KMS-11 (cell line): ENCODE measurements around the gene CD37.
"Not testable (repeated sequence)": the region's sequence is repeated elsewhere in the genome, so short reads cannot be mapped to it uniquely, and the experiment has no call there.

ENCODE experiments used
- H2AFZ ChIP-seq: fragments of 200-600 bp; sonication (generic); 2 replicates; pipeline ENCODE4 v1.6.1; 2016; ENCODE audit warnings: antibody characterized with exemption, mixed run types, low read depth
- H3K27ac ChIP-seq: fragments of 200-600 bp; sonication (generic); 2 replicates; pipeline ENCODE4 v1.6.1; 2016; ENCODE audit warnings: mild to moderate bottlenecking, mixed run types
- H3K27me3 ChIP-seq: fragments of 200-600 bp; sonication (generic); 2 replicates; pipeline ENCODE4 v1.6.1; 2017; ENCODE audit warnings: mild to moderate bottlenecking, low read depth, mixed run types, moderate library complexity; ENCODE audit not compliant: insufficient read depth
- H3K36me3 ChIP-seq: fragments of 200-600 bp; sonication (generic); 2 replicates; pipeline ENCODE4 v1.6.1; 2017; ENCODE audit warnings: mild to moderate bottlenecking, mixed run types; ENCODE audit not compliant: insufficient read depth
- H3K4me1 ChIP-seq: fragments of 200-600 bp; sonication (generic); 2 replicates; pipeline ENCODE4 v1.6.1; 2016; ENCODE audit warnings: mild to moderate bottlenecking, low read depth, mixed run types; ENCODE audit not compliant: poor library complexity, severe bottlenecking
- H3K4me2 ChIP-seq: fragments of 200-600 bp; sonication (generic); 2 replicates; pipeline ENCODE4 v1.7.0; 2016; ENCODE audit warnings: mild to moderate bottlenecking, mixed run types
- H3K4me3 ChIP-seq: fragments of 200-600 bp; sonication (generic); IDR thresholded peaks from 2 replicates; pipeline ENCODE4 v1.6.1; 2017; ENCODE audit warnings: low read depth, low read length, mixed read lengths; ENCODE audit not compliant: insufficient read depth
- H3K79me2 ChIP-seq: fragments of 200-600 bp; sonication (generic); 2 replicates; pipeline ENCODE4 v1.6.1; 2016; ENCODE audit warnings: low read depth, mixed run types; ENCODE audit not compliant: insufficient read depth
- H3K9ac ChIP-seq: fragments of 200-600 bp; sonication (generic); 2 replicates; pipeline ENCODE4 v1.6.1; 2016; ENCODE audit warnings: mild to moderate bottlenecking, mixed run types
- H4K20me1 ChIP-seq: fragments of 200-600 bp; sonication (generic); 2 replicates; pipeline ENCODE4 v1.6.1; 2016; ENCODE audit warnings: mild to moderate bottlenecking, mixed run types; ENCODE audit not compliant: insufficient read depth
- TF ChIP-seq, protein P1 (sequence below): fragments of 200-600 bp; sonication (generic); conservative IDR thresholded peaks from 2 replicates; pipeline ENCODE4 v1.6.1; 2017; ENCODE audit warnings: low read depth, mild to moderate bottlenecking, antibody characterized with exemption, low read length, moderate library complexity, mixed read lengths

The CD37 gene

DNA sequence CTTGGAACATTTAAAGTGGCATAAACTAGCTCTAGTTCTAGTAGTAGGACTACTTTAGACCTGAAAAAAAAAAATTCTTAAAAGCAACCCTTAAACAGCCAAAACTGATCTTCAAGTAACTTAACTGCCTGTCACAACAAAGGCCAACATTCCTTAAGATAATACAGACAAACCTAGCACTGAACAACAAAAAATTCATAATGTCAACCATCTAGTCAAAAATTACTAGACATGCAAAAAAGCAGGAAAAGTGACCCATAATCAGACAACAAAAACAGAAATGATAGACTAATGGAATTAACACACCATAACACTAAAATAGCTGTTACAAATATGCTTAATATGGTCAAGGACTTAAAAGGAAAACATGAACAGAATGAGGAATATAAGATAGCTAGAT, 16.9 kb upstream of the CD37 start:
- no peak overlapping the region for H2AFZ ChIP-seq
- TF ChIP-seq, protein P1, sequence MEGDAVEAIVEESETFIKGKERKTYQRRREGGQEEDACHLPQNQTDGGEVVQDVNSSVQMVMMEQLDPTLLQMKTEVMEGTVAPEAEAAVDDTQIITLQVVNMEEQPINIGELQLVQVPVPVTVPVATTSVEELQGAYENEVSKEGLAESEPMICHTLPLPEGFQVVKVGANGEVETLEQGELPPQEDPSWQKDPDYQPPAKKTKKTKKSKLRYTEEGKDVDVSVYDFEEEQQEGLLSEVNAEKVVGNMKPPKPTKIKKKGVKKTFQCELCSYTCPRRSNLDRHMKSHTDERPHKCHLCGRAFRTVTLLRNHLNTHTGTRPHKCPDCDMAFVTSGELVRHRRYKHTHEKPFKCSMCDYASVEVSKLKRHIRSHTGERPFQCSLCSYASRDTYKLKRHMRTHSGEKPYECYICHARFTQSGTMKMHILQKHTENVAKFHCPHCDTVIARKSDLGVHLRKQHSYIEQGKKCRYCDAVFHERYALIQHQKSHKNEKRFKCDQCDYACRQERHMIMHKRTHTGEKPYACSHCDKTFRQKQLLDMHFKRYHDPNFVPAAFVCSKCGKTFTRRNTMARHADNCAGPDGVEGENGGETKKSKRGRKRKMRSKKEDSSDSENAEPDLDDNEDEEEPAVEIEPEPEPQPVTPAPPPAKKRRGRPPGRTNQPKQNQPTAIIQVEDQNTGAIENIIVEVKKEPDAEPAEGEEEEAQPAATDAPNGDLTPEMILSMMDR, result no peak

DNA sequence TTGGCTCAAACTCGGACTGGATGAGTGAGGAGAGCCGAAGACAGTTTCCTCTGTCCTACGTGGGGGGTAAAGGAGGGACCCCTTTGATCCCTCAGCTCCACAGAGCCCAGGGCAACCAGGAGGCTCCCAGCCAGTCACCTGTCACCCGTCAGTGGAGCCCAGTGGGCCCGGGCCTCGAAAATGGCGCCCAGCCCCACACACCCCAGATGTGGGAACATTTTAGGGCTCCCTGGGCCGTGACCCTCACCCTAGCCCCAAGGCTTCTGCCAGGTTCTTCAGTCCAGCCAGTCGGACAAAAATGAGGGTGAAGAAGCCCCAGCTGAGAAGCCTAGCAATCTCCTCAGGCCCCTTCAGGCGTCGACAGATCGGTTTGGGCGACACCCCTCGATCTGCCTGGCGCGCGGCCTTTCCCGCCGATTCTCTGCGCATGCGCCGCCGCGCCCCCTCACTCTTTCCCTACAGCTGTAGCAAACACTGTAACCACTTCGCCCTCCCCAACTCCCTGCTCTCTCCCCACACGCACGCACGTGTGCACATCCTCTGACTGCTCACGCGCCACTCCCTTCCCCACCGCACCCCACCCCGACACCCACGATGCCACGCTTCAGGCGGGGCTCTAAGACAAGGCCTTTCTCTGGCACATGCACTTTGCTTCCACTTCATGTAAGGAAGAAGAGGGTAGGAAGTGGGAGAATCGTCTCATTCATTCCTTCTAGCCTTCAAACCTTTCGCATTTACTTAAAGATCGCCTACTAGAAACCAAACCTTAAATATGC, 10.2 kb upstream of the CD37 start, which contains the start of gene SLC6A16:
Gene SLC6A16 (minus strand): TSS at position 391 of the 776 bp plus-strand sequence. CDS start 13,844 bp downstream, outside the sequence.
- H3K9ac ChIP-seq, result no peak within 1 kb of the TSS
- H4K20me1 ChIP-seq, result no peaks in the 10 kb centered on the region
- TF ChIP-seq, protein P1, result no peak
- H3K4me3 ChIP-seq, result no peak within 1 kb of the TSS
- H3K79me2 ChIP-seq, result no peaks in the 10 kb centered on the region
- no peaks in the 10 kb centered on the region for H3K4me1 ChIP-seq
- H3K4me2 ChIP-seq, result no peak within 1 kb of the TSS
- H3K36me3 ChIP-seq, result no peaks in the 10 kb centered on the region
- no peak within 1 kb of the TSS for H3K27ac ChIP-seq
- no peak within 1 kb of the TSS for H2AFZ ChIP-seq
- no peaks in the 10 kb centered on the region; the same call in 1 of the 2 replicates for H3K27me3 ChIP-seq

More for the DNA sequence above, 16.9 kb upstream of the CD37 start:
- Histone ChIP-seq H3K9ac (no peak overlapping the region), H4K20me1 (no peaks in the 10 kb centered on the region), H3K4me2 (no peak overlapping the region), H3K79me2 (no peaks in the 10 kb centered on the region), H3K36me3 (no peaks in the 10 kb centered on the region), H3K4me3 (no peak overlapping the region), H3K4me1 (no peaks in the 10 kb centered on the region), H3K27ac (no peak overlapping the region), H3K27me3 (no peaks in the 10 kb centered on the region)

DNA sequence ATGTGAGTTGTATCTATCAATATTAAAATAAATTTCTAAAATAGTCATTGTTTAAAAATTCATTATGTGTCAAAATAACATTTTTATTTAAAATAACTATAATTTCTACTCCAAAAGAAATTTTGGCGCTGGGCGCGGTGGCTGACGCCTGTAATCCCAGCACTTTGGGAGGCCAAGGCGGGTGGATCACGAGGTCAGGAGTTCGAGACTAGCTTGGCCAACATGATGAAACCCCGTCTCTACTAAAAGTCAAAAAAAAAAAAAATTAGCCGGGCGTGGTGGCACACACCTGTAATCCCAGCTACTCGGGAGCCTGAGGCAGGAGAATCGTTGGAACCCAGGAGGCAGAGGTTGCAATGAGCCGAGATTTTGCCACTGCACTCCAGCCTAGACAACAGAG, 9.4 kb upstream of the CD37 start:
- H3K9ac ChIP-seq, H3K4me2 ChIP-seq, H3K36me3 ChIP-seq, H3K27me3 ChIP-seq, H3K27ac ChIP-seq, H3K79me2 ChIP-seq, H3K4me1 ChIP-seq, H4K20me1 ChIP-seq, H2AFZ ChIP-seq, H3K4me3 ChIP-seq: not testable (repeated sequence)

DNA sequence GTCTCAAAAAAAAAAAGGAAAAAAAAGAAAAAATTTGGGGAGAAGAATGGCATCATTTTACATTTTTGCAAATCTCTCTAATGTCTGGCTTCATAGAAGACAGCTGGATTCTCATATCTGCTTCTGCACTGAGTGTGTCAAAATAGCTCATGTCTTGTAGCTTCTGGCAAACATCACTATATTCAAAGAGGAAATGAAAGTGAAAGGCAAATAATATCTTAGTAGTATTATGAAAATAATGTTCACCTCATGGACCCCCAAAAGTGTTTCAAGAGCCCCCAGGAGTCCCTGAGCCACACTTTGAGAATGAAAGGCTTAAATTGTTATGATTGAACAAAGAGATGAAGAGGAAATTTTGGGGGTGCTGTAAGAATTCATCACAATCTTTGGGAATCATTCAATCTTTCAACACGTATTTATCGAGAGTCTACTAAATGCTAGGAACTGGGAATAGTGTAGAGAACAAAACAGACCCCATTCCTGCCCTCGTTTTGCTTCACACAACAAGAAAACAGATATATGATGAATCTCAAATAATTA, 9.0 kb upstream of the CD37 start:
- no peaks in the 10 kb centered on the region for H4K20me1 ChIP-seq
- no peak overlapping the region for H3K4me2 ChIP-seq
- no peak overlapping the region for H3K27ac ChIP-seq
- H2AFZ ChIP-seq, result no peak overlapping the region
- no peaks in the 10 kb centered on the region for H3K36me3 ChIP-seq
- H3K79me2 ChIP-seq, result no peaks in the 10 kb centered on the region
- no peak overlapping the region for H3K9ac ChIP-seq
- TF ChIP-seq, protein P1, result no peak
- no peaks in the 10 kb centered on the region; the same call in 1 of the 2 replicates for H3K27me3 ChIP-seq
- no peaks in the 10 kb centered on the region for H3K4me1 ChIP-seq
- no peak overlapping the region for H3K4me3 ChIP-seq
